Measurements from ENCODE around the gene PRM2.

DNA sequence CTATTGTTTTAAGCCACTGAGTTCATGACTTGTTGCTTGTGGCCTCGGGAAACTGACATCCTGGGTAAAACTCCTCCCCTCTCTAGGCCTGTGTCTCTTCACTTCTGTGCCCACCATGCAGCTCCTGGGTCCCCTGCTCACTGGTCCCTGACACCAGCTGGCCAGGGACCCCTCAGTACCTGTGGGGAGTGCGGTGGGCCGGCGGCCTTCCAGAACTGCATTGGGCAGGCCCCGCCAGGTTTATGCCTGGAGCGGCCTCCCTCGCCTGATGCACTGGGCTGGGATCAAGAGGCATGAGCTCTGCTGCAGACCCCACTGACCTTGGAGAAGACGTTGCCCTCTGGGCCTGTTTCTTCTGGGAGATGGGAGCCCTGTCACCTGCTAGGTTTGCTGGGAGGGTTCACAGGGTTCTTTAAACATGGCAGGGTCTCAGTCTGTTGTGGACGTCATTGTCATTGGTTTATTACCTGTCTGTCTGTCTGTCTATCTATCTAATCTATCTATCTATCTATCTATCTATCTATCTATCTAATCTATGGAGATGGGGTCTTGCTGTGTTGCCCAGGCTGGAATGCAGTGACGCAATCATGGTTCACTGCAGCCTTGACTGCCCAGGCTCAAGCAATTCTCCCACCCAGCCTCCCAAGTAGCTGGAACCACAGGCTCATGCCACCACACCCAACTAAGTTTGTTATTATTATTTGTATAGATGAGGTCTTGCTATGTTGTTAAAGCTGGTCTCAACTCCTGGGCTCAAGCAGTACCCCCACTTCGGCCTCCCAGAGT is 47.5 kb upstream of the PRM2 start:
- no peak for TF ChIP-seq BCL3 (IDR thresholded peaks at IDR 0.05)
- TF ChIP-seq ESRRA (IDR thresholded peaks at IDR 0.05; ENCODE audit: borderline replicate concordance, low read length): no peak
- TF ChIP-seq CBX8 (IDR thresholded peaks at IDR 0.05): no peak
- TF ChIP-seq MYC (IDR thresholded peaks at IDR 0.05; ENCODE audit: borderline replicate concordance, low read length): no peak
- TF ChIP-seq RFX5 (IDR thresholded peaks at IDR 0.05): no peak
- TF ChIP-seq RNF2 (IDR thresholded peaks at IDR 0.05; ENCODE audit: borderline replicate concordance, low read depth): no peak
- TF ChIP-seq, protein P1, sequence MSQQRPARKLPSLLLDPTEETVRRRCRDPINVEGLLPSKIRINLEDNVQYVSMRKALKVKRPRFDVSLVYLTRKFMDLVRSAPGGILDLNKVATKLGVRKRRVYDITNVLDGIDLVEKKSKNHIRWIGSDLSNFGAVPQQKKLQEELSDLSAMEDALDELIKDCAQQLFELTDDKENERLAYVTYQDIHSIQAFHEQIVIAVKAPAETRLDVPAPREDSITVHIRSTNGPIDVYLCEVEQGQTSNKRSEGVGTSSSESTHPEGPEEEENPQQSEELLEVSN (IDR thresholded peaks at IDR 0.05; ENCODE audit: borderline replicate concordance, low read depth): no peak

All from A549 (cell line).